ENCODE data around the gene NLRC4.

The NLRC4 gene

GRCh38 chr2:32250290-32250689 lies 14.4 kb downstream of the NLRC4 start:
- no peak for ATAC-seq
- TF ChIP-seq OSR1 (CRISPR knock-in tag; IDR thresholded peaks at IDR 0.05) (no peak), ZNF565 (CRISPR knock-in tag; conservative IDR thresholded peaks at IDR 0.05; ENCODE audit: low read depth) (no peak), ISL1 (CRISPR knock-in tag; IDR thresholded peaks at IDR 0.05) (no peak), ARNTL (CRISPR knock-in tag; IDR thresholded peaks at IDR 0.05; ENCODE audit: borderline replicate concordance, low read depth) (no peak)

- ATAC-seq: no peak
- TF ChIP-seq ESRRG (CRISPR knock-in tag; IDR thresholded peaks at IDR 0.05): no peak
- no peak for TF ChIP-seq ZC3H10 (CRISPR knock-in tag; IDR thresholded peaks at IDR 0.05)
- TF ChIP-seq RARB (CRISPR knock-in tag; IDR thresholded peaks at IDR 0.05): no peak
- no peak for TF ChIP-seq TOX (CRISPR knock-in tag; IDR thresholded peaks at IDR 0.05; ENCODE audit: borderline replicate concordance)
- no peak for TF ChIP-seq GLIS3 (CRISPR knock-in tag; IDR thresholded peaks at IDR 0.05)
- no peak for TF ChIP-seq TSHZ2 (CRISPR knock-in tag; IDR thresholded peaks at IDR 0.05)
- TF ChIP-seq OSR1 (CRISPR knock-in tag; IDR thresholded peaks at IDR 0.05): no peak
- no peak for TF ChIP-seq ZNF565 (CRISPR knock-in tag; conservative IDR thresholded peaks at IDR 0.05; ENCODE audit: low read depth)
- no peak for TF ChIP-seq CSRNP3 (CRISPR knock-in tag; IDR thresholded peaks at IDR 0.05)
- no peak for TF ChIP-seq PPARA (CRISPR knock-in tag; IDR thresholded peaks at IDR 0.05; ENCODE audit: borderline replicate concordance)
- no peak for TF ChIP-seq CREB5 (CRISPR knock-in tag; IDR thresholded peaks at IDR 0.05; ENCODE audit: low read depth)
- no peak for TF ChIP-seq TCF4 (CRISPR knock-in tag; IDR thresholded peaks at IDR 0.05; ENCODE audit: borderline replicate concordance)
- TF ChIP-seq CSDC2 (CRISPR knock-in tag; IDR thresholded peaks at IDR 0.05): no peak
- no peak for TF ChIP-seq ZNF8 (CRISPR knock-in tag; IDR thresholded peaks at IDR 0.05)
- TF ChIP-seq ISL1 (CRISPR knock-in tag; IDR thresholded peaks at IDR 0.05): no peak
- TF ChIP-seq POU6F1 (CRISPR knock-in tag; IDR thresholded peaks at IDR 0.05; ENCODE audit: borderline replicate concordance, low read depth): no peak
- no peak for TF ChIP-seq BACH2 (CRISPR knock-in tag; IDR thresholded peaks at IDR 0.05; ENCODE audit: borderline replicate concordance)
- no peak for TF ChIP-seq ZFP3 (CRISPR knock-in tag; IDR thresholded peaks at IDR 0.05)
- no peak for TF ChIP-seq ZNF70 (CRISPR knock-in tag; IDR thresholded peaks at IDR 0.05)
- no peak for TF ChIP-seq ARNTL (CRISPR knock-in tag; IDR thresholded peaks at IDR 0.05; ENCODE audit: borderline replicate concordance, low read depth)
These were observed 14.9 kb downstream of the NLRC4 start for GRCh38 chr2:32249731-32250236.

GRCh38 chr2:32248299-32248698 lies 16.4 kb downstream of the NLRC4 start:
- no peak for ATAC-seq
- no peak for TF ChIP-seq POU6F1 (CRISPR knock-in tag; IDR thresholded peaks at IDR 0.05; ENCODE audit: borderline replicate concordance, low read depth)
- TF ChIP-seq CSRNP3 (CRISPR knock-in tag; IDR thresholded peaks at IDR 0.05): no peak
- TF ChIP-seq ZNF565 (CRISPR knock-in tag; conservative IDR thresholded peaks at IDR 0.05; ENCODE audit: low read depth): no peak
- TF ChIP-seq PATZ1 (CRISPR knock-in tag; IDR thresholded peaks at IDR 0.05; ENCODE audit: borderline replicate concordance): no peak
- TF ChIP-seq ARNTL (CRISPR knock-in tag; IDR thresholded peaks at IDR 0.05; ENCODE audit: borderline replicate concordance, low read depth): no peak
- no peak for TF ChIP-seq ESRRG (CRISPR knock-in tag; IDR thresholded peaks at IDR 0.05)
- TF ChIP-seq GLIS3 (CRISPR knock-in tag; IDR thresholded peaks at IDR 0.05): no peak
- TF ChIP-seq ZNF70 (CRISPR knock-in tag; IDR thresholded peaks at IDR 0.05): no peak
- no peak for TF ChIP-seq ZFP3 (CRISPR knock-in tag; IDR thresholded peaks at IDR 0.05)
- no peak for TF ChIP-seq CSDC2 (CRISPR knock-in tag; IDR thresholded peaks at IDR 0.05)
- no peak for TF ChIP-seq ZNF8 (CRISPR knock-in tag; IDR thresholded peaks at IDR 0.05)
- no peak for TF ChIP-seq ISL1 (CRISPR knock-in tag; IDR thresholded peaks at IDR 0.05)
- TF ChIP-seq CREB5 (CRISPR knock-in tag; IDR thresholded peaks at IDR 0.05; ENCODE audit: low read depth): no peak
